Daoy (cell line): ENCODE measurements around the gene CLMN. TPM values are rescaled to one million over a fixed set of nuclear protein-coding genes. Genes with fewer than 3 reads are reported as not detected.
"Not testable (repeated sequence)": the region's sequence is repeated elsewhere in the genome, so short reads cannot be mapped to it uniquely, and the experiment has no call there.

Experiments
- DNase-seq: peaks from one replicate; pipeline ENCODE4 v3.0.0-alpha.2; 2015; ENCODE audit warnings: low read depth
- total RNA-seq: library from RNA; depleted of rRNA; stranded (reverse); fragments of >200 nt; shearing (Covaris generic); gene quantifications from 2 replicates; pipeline ENCODE4 v1.2.3, GENCODE V29; 2014

The CLMN gene
- total RNA-seq, 1 experiment from 2014 or later: 3.5 TPM

DNA sequence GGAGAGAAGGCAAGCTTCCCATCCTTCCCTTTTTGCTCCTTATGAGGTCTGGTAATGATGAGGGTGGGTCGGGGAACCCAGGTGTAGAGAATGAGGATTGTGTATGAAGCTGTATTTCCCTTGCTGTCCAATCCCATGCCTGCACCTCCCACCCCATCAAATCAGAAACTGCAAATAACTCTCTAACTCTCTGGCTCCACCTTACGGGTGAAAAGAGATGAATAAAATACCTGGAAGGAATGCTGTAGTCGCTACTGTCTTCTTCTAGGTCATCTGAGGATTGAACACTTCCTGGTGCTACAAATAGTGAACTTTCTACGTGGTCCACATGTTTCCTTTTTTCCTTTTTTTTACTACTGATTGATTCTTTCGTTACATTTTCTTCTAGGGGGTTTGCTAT lies 123.4 kb downstream of the CLMN start:
- no peak for DNase-seq

DNA sequence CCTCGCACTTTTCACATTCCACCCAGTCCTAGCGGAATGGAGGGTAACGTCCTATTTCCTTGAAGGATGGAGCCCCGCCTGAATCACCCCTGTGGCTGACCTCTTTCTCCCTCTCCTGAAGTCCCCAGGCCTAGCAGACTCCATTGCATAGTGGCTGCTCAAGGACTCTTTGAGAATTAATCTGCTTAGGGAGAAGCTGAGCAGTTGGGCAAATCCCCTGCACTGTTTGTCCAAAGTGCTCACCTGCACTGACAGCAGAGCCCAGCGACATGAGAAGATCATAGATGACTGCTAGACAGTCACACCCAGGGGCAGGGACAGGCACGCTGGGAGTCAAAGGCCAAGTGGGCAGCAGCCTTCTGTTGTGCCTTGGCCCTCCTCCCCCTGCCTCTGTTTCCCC lies 124.7 kb downstream of the CLMN start:
- DNase-seq: no peak

DNA sequence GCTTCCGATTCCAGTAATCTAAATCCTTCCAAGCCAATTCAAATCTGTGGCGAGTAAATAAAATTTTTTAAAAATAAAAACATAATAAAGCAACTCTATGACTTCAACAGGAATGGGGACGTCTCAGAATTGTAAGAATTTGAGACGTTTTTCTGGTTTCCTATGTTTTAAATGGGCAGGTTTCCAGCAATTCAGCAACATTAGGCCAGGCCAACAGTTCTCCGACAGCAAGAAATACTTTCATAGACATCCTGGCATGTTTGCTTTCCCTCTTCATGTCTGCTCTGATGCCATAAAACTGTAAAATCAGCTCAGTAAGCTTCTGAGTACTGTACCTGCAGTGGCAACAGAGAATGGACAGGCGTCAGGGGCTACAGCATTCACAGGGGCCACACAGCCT lies 126.6 kb downstream of the CLMN start:
- DNase-seq: no peak

DNA sequence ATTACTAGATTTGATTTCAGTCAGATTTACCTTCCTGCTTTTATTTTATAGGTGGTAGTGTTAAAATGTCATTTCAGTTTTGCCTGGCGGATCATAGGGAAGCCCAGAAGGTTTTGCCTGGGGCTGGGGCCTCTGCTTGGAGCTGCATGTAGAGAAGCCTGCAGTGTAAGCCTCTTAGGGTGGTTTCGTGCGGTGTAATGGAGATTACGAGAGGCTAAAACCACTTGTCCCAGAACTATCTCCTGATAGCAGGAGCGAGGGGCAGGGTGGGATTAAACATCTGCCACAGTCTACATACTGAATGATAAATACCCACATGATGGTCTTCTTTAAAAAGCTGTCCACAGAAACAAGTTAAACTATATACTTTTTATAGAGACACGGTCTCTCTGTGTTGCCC lies 127.4 kb downstream of the CLMN start:
- DNase-seq: no peak

DNA sequence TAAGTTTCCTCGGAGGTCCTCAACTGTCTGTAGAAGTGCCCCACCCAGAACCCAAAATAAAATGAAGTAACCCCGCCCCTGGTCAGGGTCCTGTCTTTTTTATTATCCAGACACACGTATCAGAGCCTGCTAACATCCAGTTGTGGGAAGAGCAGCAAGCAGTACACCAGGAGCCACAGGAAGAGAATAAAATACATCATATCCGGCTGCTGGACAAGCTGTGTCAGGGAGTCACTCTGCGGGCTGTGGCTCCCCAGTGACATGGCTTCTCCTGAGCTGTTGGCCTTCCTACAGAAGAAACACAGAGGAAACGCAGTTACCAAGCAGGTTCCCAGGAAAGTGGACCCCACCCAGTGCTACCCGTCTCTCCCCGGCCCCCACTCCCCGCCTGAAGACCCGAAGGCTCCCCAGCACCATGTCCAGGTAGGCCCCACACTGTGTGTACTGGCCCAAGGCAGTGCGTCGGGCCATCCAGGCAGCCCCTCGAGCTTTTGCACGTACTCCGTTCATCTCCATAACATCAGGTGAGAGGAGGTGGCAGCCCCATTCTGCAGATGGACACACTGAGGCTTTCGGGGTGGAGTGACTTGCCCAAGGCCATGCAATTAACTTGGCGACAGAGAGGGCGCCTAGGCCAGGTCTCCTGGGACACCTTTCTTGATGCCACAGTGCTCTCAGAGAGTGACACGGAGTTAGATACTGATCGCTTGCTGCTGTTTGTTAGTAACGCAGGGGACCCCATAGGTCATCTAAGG lies 128.1 kb downstream of the CLMN start:
- DNase-seq: no peak

DNA sequence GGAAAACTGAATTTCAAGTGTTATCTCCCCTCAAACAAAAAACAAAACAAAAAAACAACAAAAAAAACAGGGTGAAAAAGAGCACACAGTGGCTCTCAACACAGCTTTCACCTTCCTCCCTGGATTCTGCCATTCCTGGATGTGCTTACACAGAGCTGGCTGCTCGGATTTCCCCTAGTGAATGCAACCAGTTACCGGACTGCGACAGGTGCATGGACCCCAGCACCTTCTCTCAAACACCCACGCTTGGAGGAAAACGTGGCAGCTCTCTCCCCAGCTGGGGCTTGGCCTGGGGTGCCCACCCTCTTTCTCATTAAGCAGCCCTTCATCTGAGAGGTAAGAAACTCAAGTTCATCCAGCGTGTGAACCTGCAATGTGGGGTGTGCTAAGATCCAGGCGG lies 128.9 kb downstream of the CLMN start:
- no peak for DNase-seq

DNA sequence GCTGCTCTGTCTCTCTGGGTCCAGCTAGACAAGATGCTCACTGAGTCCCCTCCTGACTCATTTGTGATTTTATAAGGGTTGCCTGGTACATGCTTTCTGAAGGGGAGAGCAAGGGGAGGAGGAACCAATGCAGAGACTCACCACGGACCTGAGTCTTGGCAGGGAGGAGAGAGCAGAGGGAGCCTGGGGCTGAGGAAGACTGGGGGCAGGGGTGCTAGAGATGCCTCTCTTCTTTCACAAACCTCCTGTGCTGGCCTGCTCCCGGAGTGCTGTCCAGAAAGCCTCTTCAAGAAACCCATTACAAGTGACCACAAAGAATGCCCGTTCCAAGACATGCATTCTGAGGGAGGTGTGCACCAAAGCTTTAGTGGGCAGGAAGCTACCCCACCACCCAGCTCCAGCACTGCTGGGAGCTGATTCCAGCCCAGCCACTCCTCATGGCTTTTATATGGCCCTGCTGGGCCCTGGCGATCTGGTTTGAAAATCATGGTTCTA lies 129.3 kb downstream of the CLMN start:
- no peak for DNase-seq

DNA sequence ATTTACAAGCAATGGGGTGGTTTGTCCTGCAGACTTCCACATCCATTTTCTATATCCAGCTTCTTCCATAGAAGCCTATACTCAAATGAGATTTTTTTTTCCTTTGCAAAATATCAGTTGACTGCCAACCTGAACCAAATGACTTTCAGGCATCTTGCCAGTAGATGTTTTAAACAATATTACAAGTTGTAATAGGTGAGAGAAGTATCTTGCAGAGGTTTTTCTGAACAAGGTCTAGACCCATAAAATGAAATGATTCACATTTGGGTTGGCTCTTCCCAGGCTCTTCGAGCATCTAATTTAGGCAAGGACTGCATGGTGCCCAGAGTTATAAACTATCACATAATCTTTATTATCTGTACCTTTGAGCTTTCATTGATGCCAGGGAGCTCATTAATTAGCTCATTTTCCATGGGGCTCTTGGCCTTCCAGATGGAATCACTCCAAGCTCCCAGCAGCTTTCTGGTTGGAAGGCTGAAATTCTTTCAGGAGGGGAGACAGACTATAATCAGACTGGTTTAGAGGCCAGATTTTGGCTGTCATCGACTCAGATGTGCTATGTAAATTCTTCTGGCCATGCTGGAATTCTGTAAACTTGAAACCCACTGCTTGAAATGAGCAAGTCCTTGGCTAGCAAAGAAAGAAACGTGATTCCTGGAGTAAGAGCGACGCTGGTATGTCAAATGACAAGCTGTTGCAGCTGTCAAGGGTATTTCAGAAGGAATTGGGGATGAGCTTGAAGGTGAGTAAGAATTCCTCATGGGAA lies 130.2 kb downstream of the CLMN start:
- DNase-seq: no peak

DNA sequence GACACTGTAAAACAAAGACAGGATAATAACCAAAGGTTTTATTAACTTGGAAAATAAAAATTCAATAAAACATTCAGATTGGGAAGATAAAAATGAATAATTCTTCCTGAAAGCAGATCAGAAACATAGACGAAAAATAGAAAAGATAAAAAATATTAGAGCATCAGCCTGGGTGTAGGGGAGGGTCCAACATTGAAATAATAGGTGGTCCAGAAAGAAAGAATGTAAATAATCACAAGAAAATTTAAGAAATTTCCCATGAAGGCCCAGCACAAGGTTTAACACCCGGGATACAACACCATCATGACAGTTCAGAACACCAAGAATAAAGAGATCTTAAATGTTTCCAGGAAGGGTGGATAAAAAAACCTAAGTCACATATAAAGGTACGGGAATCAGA lies 131.3 kb downstream of the CLMN start:
- DNase-seq: no peak

DNA sequence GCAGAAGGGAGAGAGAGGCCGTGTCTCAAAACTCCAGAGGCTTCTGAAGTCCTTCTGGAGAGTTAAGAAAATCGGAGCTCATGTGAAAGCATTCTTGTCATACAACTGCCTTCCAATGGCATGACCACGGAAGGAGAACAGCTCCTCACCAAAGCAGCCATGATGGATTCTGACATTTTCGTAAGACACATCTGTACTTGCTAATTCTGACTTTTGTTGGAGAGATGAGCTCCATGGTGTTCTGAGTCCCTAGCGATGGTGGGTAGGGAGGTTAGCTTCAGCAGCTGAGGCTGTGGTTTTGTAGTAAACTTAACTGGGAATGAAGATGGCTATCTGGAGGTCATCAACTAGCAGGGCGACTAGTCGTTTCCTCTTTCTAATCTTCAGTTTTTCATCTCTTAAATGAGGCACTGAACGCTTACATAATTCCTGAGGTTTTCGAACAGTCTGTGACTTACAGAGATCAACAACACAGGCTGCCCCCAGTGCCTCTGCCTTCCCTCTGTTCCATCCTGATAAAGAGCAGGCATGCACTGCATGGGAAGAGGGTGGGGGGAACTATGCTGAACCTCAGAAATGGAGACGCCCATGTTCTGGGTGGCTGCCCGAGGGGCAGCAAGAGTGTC lies 133.8 kb downstream of the CLMN start:
- DNase-seq: no peak

DNA sequence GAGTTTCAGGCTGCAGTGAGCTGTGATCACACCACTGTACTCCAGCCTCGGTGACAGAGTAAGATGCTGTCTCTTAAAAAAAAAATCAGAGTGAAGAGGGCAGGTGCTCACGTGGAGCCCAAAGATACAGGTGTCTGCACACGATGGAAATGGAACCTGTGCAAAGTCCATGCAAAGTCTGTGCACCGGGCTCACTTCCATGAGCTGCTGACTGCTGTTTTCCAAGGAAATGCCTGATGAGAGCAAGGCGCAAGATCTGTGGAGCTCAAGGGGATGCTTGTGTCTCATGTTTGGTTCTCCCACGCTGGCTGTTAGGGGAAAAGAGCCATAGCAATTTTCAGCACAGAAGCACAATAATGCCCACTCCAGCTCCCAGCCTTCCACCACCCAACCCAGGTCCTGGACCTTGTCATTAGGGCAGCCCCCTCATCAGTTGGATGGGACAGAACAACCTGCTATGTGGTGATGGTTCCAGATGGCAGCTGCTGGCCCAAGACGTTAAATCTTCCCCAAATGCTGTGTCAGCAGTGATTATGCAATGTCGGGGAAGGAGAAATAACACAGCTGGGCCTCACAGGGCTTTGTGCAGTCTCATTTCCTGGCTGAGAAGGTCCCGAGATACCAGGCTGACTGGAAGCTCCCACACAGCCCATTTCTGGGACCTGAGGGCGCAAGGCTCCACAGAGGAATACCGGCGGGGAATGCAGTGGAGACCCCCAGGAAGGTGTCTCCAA lies 134.5 kb downstream of the CLMN start:
- peak; percentile 17 for DNase-seq

DNA sequence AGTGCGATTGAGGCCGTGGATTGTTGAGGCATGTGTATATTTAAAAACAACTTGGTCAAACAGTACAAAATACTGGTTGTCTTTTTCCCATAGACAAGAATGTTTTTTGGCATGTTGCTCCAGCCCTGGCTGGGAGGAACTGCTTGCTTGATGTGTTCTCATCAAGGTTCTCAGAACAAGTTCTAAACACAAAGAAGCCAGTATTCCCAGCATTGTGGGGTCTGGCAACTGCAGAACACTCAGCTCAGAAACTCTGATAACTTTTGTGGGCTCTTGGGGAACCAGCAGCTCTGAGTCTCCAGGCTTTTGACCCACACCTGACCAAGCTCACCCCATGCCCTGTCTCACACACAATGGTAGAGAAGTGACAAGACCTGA lies 135.3 kb downstream of the CLMN start:
- DNase-seq: no peak

DNA sequence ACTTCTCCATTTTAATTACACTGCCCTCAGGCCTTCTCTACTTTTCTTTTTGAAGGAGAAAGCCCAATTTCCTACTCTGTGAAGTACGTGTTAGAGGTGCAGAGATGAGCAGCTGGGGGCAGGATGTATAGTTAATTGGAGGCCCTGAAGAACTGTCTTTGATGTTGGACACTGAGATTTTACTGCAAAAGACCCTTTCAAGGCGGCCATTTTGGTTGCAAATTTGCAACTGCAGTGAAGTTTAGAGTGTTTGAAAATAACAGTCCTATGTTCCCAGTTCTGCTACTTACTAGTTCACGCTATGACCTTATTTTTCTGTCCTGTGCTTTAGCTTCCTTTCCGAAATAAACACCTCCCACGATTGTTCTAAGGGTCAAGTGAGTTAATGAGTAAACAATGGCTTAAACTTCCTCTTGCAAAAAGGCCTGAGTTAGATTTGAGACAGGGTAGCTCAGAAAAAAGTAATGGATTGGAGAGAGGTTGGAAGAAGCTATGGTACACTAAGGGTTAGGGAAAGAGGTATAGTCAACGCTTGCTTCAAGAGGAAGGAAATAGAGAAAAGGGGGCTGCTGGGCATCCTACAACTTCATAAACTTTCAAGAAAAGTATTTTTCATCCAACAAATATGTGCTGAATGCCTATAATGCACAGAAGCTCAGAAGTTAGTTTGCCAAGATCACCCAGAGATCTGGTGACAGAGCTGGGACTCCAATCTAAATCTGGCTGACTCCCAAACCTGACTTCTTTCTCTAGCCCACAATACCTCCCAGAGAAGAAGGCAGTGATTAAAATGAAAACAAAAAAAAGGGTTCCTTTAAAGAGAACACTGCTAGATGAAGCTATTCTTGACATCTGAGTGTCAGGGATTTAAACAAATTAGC lies 135.9 kb downstream of the CLMN start:
- no peak for DNase-seq

DNA sequence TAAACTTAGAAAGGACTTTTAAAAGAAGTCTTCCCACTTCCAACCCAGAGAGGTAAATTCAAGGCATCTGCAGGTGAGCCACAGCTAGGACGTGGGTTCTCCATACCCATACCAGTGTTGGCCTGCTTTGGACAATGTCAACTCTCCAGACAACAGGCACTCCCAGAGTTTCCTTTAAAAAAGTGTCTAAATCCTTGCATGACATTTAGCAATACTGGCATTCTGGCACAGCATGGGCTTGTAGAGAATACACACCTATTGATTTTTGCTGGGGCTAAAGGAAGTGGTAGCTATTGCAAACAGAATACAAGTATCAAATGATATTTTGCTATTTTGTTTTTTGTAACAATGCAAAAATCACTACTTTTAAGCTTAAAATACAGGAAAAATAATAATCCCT lies 136.6 kb downstream of the CLMN start:
- no peak for DNase-seq

DNA sequence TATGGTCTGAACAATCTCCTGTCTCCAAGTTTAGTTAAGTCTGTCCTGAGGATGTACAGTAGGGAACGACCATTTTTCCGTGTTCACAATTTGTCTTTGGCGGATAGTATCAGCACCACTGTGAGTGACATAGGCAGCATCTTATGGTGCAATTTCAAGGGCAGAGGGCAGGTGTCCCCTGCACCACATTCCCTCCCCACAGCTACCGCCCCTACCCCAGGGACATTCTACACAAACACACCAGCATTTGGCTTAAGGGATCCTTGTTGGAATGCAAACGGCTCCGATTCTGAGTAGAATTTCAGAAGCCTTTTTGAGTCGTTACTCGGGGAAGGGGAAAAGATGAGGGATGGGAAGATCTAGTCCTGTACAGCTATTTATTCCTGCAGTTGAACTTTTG lies 137.3 kb downstream of the CLMN start:
- no peak for DNase-seq

DNA sequence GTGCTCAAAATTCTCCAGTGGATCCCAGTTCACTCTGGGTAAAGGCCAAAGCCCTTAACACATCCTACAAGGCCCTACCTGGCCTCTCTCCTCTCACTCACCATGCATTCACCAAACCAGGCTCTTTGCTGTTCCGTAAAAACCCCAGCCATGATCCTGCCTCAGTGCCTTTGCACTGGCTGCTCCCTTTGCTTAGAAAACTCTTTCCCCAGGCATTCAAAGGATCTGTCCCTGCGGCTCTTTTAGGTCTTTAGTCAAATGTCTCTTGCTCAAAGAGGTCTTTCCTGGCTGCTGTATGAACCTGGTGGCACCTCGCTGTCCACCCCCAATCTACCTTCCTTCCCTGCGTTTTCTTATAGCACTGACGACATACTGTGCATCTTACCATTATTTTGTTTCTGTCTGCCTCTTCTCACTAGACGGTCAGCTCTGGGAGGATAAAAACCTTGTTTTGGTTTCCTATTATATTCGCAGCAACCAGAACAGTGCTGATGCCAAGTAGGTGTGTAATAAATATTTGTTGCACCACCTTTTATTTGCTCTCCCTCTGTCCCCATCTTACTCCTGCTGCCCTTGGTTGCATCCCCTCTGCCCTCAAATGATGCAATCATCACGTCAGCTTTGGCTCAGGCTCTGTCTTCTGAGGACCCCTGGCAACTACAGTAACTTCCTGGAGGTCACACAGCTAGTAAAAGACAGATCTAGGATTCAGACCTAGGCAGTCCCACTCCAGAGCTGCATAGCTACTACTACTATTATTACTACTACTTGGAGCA lies 138.6 kb downstream of the CLMN start:
- DNase-seq: no peak

DNA sequence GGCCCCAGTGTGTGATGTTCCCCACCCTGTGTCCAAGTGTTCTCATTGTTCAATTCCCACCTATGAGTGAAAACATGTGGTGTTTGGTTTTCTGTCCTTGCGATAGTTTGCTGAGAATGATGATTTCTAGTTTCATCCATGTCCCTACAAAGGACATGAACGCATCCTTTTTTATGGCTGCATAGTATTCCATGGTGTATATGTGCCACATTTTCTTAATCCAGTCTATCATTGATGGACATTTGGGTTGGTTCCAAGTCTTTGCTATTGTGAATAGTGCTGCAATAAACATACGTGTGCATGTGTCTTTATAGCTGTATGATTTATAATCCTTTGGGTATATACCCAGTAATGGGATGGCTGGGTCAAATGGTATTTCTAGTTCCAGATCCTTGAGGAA lies 144.0 kb downstream of the CLMN start:
- not testable (repeated sequence) for DNase-seq

DNA sequence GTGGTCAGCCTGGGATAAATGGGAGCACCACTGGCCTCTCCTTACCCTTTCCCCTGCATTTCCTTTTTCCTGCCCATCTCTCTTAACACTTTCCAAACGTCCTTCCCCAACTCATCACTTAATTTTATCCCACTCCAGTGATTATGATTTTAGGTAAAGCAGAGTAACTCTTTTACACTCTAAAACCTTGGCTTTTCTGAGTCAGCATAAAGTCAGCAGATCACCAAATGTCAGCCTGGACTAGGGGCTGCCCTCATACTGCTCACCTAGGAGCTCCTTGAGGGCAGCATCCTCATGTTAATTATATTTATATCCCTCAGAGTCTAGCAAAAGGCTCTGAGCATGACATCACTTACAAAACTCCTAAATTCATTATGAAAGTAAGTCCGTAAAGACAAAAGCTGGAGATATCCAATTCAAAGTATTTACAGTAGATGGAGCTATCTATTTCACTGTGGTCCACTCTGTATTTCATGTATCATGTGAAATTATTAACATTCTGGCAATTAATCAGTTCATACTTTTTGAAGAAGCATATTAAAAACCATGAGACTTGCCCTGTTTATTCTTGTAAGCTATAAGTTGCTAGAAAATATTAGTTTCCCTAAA lies 145.4 kb downstream of the CLMN start:
- DNase-seq: no peak

DNA sequence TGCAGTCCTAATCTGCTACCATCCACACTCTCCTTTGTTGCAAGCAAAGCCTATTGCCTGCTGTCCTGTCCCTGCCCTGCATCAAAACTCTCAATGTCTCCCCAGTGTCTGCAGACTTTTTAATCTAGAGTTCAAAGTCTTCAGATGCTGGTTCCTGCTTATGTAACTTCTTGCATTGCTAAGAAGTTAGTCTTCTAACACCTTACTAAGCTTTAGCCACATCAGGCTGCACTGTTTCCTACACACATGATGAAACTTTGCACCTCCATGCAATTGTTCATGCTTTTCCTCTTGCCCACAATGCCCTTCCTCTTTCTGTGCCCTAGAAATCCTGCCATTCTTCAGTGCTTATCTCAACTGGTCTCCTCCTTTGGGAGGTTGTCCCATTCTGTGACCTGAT lies 146.2 kb downstream of the CLMN start:
- no peak for DNase-seq

DNA sequence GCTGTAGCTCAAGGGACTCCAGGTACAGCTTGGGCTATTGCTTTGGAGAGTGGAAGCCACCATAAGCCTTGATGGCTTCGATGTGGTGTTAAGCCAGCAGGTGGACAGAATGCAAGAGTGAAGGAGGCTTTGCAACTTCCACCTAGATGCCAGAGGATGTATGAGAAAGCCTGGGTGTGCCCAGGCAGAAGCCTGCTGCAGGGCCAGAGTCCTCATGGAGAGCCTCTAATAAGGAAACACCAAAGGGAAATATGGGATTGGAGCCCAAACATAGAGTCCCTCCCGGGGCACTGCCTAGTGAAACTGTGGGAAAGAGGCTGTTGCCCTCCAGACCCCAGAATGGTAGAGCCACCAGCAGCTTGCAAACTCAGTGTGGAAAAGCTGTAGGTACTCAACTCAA lies 152.5 kb downstream of the CLMN start:
- DNase-seq: no peak
